Keratinocyte (primary cell): Measurements from ENCODE around the gene TTC22. TPM values are rescaled to one million over a fixed set of nuclear protein-coding genes. Genes with fewer than 3 reads are reported as not detected.

Source experiments
- DNase-seq: peaks from one replicate; pipeline ENCODE4 v3.0.0-alpha.2; 2011; ENCODE audit warnings: low read depth, missing footprints, low spot score
- FAIRE-seq: peaks from 2 replicates; lab custom pipeline; 2011; peaks lifted over from hg19 to GRCh38; lab: Jason Lieb, UNC
- H2AFZ ChIP-seq: 2 replicates; pipeline ENCODE4 v1.6.0; 2012; ENCODE audit warnings: low read length, control low read depth, inconsistent platforms; ENCODE audit not compliant: control insufficient read depth
- H3K27ac ChIP-seq: 2 replicates; pipeline ENCODE4 v1.5.1; 2011; ENCODE audit warnings: low read length; ENCODE audit not compliant: control insufficient read depth, insufficient read depth
- H3K27me3 ChIP-seq: 3 replicates; pipeline ENCODE4 v1.6.0; 2011; ENCODE audit warnings: low read length; ENCODE audit not compliant: control insufficient read depth, insufficient read depth; ENCODE audit errors: extremely low read depth
- H3K36me3 ChIP-seq, 2 experiments: 2 replicates in 1 of 2; 3 replicates in 1 of 2; pipeline ENCODE4 v1.5.1; 2011; ENCODE audit warnings: low read length in 2 of 2, mild to moderate bottlenecking in 1 of 2; ENCODE audit not compliant: control insufficient read depth in 2 of 2, insufficient read depth in 2 of 2; ENCODE audit errors: extremely low read depth in 1 of 2
- H3K4me1 ChIP-seq: 3 replicates; pipeline ENCODE4 v1.5.1; 2011; ENCODE audit warnings: low read length; ENCODE audit not compliant: control insufficient read depth, insufficient read depth; ENCODE audit errors: extremely low read depth
- H3K4me2 ChIP-seq: 3 replicates; pipeline ENCODE4 v1.6.0; 2011; ENCODE audit warnings: low read depth, low read length; ENCODE audit not compliant: control insufficient read depth, insufficient read depth; ENCODE audit errors: extremely low read depth
- H3K4me3 ChIP-seq, 3 experiments: fragments of 200-600 bp in 1 of 3; sonication (generic) in 1 of 3; 2 replicates in 2 of 3; 3 replicates in 1 of 3; pipeline ENCODE4 v1.5.1; 2011 to 2016; ENCODE audit warnings: low read length in 3 of 3, mild to moderate bottlenecking in 3 of 3, control low read depth in 2 of 3, inconsistent platforms in 1 of 3, low read depth in 1 of 3, mixed read lengths in 1 of 3, mixed run types in 1 of 3, moderate library complexity in 1 of 3; ENCODE audit not compliant: control insufficient read depth in 2 of 3, insufficient read depth in 2 of 3; ENCODE audit errors: extremely low read depth in 1 of 3
- H3K79me2 ChIP-seq: 2 replicates; pipeline ENCODE4 v1.6.0; 2012; ENCODE audit warnings: low read length; ENCODE audit not compliant: control insufficient read depth, insufficient read depth
- H3K9ac ChIP-seq: 3 replicates; pipeline ENCODE4 v1.6.0; 2011; ENCODE audit warnings: low read length; ENCODE audit not compliant: control insufficient read depth, insufficient read depth; ENCODE audit errors: extremely low read depth
- H3K9me1 ChIP-seq: 3 replicates; pipeline ENCODE4 v1.6.0; 2011; ENCODE audit warnings: low read length; ENCODE audit not compliant: control insufficient read depth, insufficient read depth; ENCODE audit errors: extremely low read depth
- H3K9me3 ChIP-seq: 2 replicates; pipeline ENCODE4 v1.5.1; 2012; ENCODE audit warnings: low read depth, low read length; ENCODE audit not compliant: control insufficient read depth
- H4K20me1 ChIP-seq: 3 replicates; pipeline ENCODE4 v1.6.0; 2011; ENCODE audit warnings: low read length; ENCODE audit not compliant: control insufficient read depth, insufficient read depth; ENCODE audit errors: extremely low read depth
- EZH2 ChIP-seq: IDR thresholded peaks from one replicate; pipeline ENCODE4 v1.6.1; 2012; ENCODE audit warnings: inconsistent platforms, mild to moderate bottlenecking, low read length, moderate library complexity
- dilution Hi-C: fragments of 300-500 bp; cut with MboI; formaldehyde crosslinking; loops from one replicate; pipeline ENCODE4 v1.7.0; 2020; ENCODE audit warnings: low sequenced_read_pairs; ENCODE audit not compliant: extremely low pct_ligation_motif_present
- polyA plus RNA-seq, 5 experiments: library from polyadenylated mRNA; depleted of rRNA in 3 of 5; stranded (reverse) in 3 of 5; stranded (forward) in 1 of 5; unstranded in 1 of 5; fragments of >200 nt; gene quantifications; 1 replicate in 1 of 5; 2 replicates in 3 of 5; 3 replicates in 1 of 5; pipeline versions ENCODE4 v1.2.1 to v1.2.3, GENCODE V29; 2011 to 2012; ENCODE audit warnings: missing spikeins in 2 of 5, low read depth in 1 of 5, low replicate concordance in 1 of 5
- TF ChIP-seq, protein P1 (sequence below), 3 experiments: IDR thresholded peaks in 1 of 3; conservative IDR thresholded peaks in 1 of 3; optimal IDR thresholded peaks in 1 of 3; 2 replicates in 2 of 3; 3 replicates in 1 of 3; pipeline versions ENCODE3 to v1.5.1; 2011; ENCODE audit warnings: low read length in 3 of 3, mild to moderate bottlenecking in 3 of 3, moderate library complexity in 2 of 3, control low read depth in 1 of 3, inconsistent platforms in 1 of 3; ENCODE audit not compliant: insufficient read depth in 2 of 3; ENCODE audit errors: extremely low read depth in 1 of 3

TTC22 gene
- polyA plus RNA-seq, 1 donor (not counting 4 experiments of a cell fraction or from before 2014, with no cell fraction given): 5.1 TPM

DNA sequence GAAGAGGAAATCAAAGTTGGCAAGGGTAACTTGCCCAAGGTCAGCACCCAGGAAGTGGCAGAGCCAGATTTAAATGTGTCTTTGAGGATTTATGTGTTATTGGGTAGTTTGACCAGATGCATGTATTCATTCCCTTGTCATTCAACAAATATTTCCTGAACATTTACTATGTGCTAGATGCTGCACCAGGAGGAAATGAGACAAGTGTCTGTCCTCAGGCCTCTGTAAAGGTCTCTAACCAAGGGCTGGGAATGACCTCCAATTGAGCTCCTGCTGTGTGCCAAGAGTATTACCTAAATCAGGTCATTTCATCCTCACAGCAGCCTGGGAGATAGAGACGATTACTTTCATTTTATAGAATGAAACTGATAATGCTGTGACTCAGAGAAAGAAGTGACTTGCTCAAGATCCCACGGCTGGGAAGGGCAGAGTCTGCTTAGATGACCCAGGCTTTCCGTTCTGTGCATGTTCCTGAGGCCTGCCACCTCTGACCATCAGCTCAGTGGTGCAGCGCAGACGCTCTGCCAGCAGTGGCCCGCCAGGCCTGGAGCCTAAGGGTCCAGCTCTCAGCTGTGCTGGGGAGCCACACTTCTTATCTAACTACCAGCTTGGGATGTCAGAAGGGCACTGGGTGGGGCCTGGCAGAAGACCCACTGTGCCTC lies 3.5 kb upstream of the TTC22 start:
- Histone ChIP-seq H3K4me2 (no peak overlapping the region), H3K4me1 (peaks cover 22% of the 10 kb centered on the region), H3K27me3 (no peaks in the 10 kb centered on the region), H4K20me1 (no peaks in the 10 kb centered on the region), H3K36me3 (no peaks in the 10 kb centered on the region), H3K27ac (no peak overlapping the region), H3K9me3 (no peaks in the 10 kb centered on the region), H3K9ac (no peak overlapping the region), H3K9me1 (no peaks in the 10 kb centered on the region), H3K79me2 (no peaks in the 10 kb centered on the region), H3K4me3 (no peak overlapping the region), H2AFZ (no peak overlapping the region)
- dilution Hi-C loops: no loop called here
- TF ChIP-seq EZH2: no peak
- TF ChIP-seq, protein P1, sequence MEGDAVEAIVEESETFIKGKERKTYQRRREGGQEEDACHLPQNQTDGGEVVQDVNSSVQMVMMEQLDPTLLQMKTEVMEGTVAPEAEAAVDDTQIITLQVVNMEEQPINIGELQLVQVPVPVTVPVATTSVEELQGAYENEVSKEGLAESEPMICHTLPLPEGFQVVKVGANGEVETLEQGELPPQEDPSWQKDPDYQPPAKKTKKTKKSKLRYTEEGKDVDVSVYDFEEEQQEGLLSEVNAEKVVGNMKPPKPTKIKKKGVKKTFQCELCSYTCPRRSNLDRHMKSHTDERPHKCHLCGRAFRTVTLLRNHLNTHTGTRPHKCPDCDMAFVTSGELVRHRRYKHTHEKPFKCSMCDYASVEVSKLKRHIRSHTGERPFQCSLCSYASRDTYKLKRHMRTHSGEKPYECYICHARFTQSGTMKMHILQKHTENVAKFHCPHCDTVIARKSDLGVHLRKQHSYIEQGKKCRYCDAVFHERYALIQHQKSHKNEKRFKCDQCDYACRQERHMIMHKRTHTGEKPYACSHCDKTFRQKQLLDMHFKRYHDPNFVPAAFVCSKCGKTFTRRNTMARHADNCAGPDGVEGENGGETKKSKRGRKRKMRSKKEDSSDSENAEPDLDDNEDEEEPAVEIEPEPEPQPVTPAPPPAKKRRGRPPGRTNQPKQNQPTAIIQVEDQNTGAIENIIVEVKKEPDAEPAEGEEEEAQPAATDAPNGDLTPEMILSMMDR (optimal IDR thresholded peaks at IDR 0.05 in 1 of 3, IDR thresholded peaks at IDR 0.05 in 1 of 3, conservative IDR thresholded peaks at IDR 0.05 in 1 of 3; ENCODE audit: extremely low read depth in 1 of 3, insufficient read depth in 2 of 3, low read length in 3 of 3): no peak
- FAIRE-seq: no peak
- DNase-seq: no peak

DNA sequence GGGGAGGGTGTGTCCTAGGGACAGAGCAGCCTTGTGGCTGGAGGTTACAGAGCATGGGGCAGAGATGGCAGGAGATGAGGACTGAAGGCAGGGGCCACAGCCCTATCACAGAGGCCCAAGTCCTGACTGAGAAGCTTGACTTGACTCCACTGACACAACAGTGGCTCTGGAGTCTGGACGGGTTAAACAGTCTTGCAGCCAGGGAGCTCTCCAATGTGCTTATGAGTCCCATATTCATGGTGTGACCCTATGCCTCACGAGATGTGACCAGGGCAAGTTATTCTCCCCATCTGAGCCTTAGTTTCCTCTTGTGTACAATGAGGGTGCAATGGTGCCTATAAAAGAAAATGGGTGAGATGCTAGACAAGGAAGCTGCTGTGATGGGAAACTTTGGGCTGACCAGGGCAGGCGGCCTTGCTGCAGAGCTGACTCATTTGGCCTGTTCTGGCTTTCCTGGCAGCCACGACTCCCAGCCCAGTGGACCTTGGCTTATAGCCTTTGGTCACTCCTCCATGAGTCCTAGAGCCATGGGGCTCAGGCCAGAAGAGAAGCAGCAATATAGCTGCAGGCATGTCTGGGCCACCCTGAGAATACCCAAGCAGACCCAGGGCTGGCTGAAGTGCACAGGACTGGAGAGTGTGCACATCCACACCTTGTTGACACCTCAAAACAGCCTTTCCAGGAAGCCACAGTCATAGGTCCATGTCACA lies 2.8 kb upstream of the TTC22 start:
- Histone ChIP-seq H3K4me1 (peaks cover 29% of the 10 kb centered on the region), H3K9me3 (no peaks in the 10 kb centered on the region), H3K36me3 (no peaks in the 10 kb centered on the region), H3K9me1 (peaks cover 2% of the 10 kb centered on the region), H3K27me3 (no peaks in the 10 kb centered on the region), H3K79me2 (no peaks in the 10 kb centered on the region), H3K4me3 (no peak overlapping the region), H3K9ac (no peak overlapping the region), H4K20me1 (no peaks in the 10 kb centered on the region), H3K4me2 (no peak overlapping the region), H2AFZ (no peak overlapping the region), H3K27ac (no peak overlapping the region)
- dilution Hi-C loops: no loop called here
- no peak for TF ChIP-seq EZH2
- TF ChIP-seq, protein P1 (optimal IDR thresholded peaks at IDR 0.05 in 1 of 3, IDR thresholded peaks at IDR 0.05 in 1 of 3, conservative IDR thresholded peaks at IDR 0.05 in 1 of 3; ENCODE audit: extremely low read depth in 1 of 3, insufficient read depth in 2 of 3, low read length in 3 of 3): no peak
- DNase-seq (no peak), FAIRE-seq (no peak)
